Measurements from ENCODE around the gene KXD1. TPM values are rescaled to one million over a fixed set of nuclear protein-coding genes. Genes with fewer than 3 reads are reported as not detected.
A peak's percentile ranks its signal among the peaks of the same experiment; 100 is the strongest.

Gene KXD1
- total RNA-seq, 6 donors from 2014 or later: 69.6 to 333 (median 103) TPM

DNA sequence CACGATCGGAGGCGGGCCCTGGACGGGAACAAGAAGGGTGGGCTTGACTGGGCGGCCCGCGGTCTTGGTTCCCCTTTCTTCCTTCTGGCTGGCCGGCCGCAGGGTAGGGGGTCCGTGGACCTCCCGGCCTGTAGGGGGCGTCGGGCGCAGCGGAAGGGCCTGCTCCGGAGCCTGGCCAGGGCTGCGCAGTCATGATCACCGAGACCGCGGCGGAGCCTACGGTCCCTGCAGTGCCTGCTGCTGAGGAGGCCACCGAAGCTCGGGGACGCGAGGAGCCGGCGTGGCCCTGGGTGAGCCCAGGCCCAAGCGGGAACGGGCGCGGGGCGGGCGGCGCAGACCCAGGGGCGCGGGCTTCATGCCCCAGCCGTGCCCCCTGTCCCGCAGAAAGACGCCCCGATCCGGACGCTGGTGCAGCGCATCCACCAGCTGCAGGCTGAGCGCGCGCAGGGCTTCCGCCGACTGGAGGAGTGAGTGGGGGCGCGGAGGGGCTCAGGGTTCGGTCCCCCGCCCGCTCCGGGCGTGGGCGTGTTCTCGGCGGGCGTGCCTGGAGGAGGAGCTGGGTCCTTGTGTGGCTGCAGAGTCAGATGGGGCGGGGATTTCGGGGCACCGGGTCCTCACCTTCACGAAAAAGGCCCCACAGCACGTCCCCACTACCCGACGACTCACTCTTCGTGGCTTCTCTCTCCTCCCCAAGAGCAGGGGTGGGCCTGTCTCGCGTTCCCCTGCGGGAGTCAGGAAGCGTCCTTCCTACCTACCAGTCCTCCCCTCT is 31.1 kb downstream of the KXD1 start, which contains the start of gene REX1BD:
Gene REX1BD (plus strand): TSS at position 188 of the 769 bp plus-strand sequence. CDS start 4 bp downstream, at position 192.
- peak within 1 kb of the TSS; percentile 78 to 88 (median 84) for H3K27ac ChIP-seq
- ATAC-seq (ENCODE audit: low FRiP score in 2 of 2): peak; percentile 93 to 96
- H3K4me1 ChIP-seq: peaks cover 20 to 30% (median 24%) of the 10 kb centered on the region in 4 donors
- TF ChIP-seq, protein P1, sequence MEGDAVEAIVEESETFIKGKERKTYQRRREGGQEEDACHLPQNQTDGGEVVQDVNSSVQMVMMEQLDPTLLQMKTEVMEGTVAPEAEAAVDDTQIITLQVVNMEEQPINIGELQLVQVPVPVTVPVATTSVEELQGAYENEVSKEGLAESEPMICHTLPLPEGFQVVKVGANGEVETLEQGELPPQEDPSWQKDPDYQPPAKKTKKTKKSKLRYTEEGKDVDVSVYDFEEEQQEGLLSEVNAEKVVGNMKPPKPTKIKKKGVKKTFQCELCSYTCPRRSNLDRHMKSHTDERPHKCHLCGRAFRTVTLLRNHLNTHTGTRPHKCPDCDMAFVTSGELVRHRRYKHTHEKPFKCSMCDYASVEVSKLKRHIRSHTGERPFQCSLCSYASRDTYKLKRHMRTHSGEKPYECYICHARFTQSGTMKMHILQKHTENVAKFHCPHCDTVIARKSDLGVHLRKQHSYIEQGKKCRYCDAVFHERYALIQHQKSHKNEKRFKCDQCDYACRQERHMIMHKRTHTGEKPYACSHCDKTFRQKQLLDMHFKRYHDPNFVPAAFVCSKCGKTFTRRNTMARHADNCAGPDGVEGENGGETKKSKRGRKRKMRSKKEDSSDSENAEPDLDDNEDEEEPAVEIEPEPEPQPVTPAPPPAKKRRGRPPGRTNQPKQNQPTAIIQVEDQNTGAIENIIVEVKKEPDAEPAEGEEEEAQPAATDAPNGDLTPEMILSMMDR (IDR thresholded peaks at IDR 0.05): peak; percentile 74 to 95 (median 92)
- TF ChIP-seq POLR2AphosphoS5 (IDR thresholded peaks at IDR 0.05) (peak; percentile 38 to 43), EP300 (IDR thresholded peaks at IDR 0.05) (no peak), POLR2A (IDR thresholded peaks at IDR 0.05) (peak in 2 of 4 donors; percentile 25 to 67)
- peaks cover 0 to 15% (median 9%) of the 10 kb centered on the region in 4 donors for H3K36me3 ChIP-seq
- 0 to 5% methylated on average over 4 to 40 of the region's 72 CpGs for WGBS, 2 donors
- peak within 1 kb of the TSS; percentile 60 to 93 (median 86) for H3K4me3 ChIP-seq
- peak; percentile 82 to 95 for DNase-seq
- no peaks in the 10 kb centered on the region for H3K27me3 ChIP-seq
- H3K9me3 ChIP-seq: no peaks in the 10 kb centered on the region

DNA sequence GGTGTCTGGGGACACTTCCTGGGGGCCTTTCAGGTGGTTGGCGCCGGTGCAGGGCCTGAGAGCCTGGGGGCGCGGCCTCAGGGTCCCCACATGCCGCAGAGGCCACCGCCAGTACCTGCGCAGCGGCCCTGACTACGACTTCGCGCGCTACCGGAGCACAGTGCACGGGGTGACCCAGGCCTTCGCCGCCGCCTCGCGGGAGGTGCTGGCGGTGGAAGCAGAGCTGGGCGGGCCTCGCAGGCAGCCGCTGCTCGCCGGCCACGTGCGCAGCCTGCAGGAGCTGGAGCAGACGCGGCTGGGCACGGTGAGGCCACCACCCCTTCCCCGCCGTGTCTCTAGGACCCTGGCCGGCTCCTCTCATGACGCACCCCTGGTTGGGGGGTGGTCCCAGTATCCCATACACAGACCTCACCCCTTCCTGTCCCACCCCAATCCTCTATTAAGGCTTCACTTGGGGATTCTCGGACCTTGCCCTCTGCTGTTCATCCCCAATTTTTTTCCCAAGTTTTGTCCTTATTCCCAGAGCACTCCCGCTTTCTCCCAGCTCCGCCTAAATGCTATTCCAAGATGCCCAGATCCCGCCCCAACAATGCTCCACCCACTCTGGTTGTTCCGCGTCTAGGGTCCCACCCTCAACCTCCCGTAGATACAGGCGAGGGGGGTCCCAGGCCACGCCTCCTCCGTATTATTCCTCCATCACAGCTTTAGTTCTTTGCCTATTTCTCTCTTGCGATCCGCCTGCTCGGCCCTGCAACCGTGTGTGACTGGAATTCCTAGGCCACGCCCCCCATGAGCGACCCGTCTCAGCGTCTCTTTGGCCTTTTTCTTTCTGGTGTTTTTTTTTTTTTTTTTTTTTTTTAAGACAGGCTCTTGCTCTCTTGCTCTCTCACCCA is 32.0 kb downstream of the KXD1 start:
- TF ChIP-seq, protein P1 (IDR thresholded peaks at IDR 0.05): peak in 4 of 6 experiments; percentile 38 to 66 (median 57)
- TF ChIP-seq POLR2A (IDR thresholded peaks at IDR 0.05) (no peak), POLR2AphosphoS5 (IDR thresholded peaks at IDR 0.05) (peak in 1 of 2 donors; percentile 14)
- 23 to 35% methylated on average over 23 to 37 of the region's 52 CpGs for WGBS, 2 donors
- peaks cover 0 to 15% (median 9%) of the 10 kb centered on the region in 4 donors for H3K36me3 ChIP-seq
- H3K4me1 ChIP-seq: peaks cover 28 to 38% (median 32%) of the 10 kb centered on the region in 4 donors
- no peaks in the 10 kb centered on the region for H3K9me3 ChIP-seq
- H3K4me3 ChIP-seq: peak overlapping the region; percentile 60 to 93 (median 86)
- peak; percentile 65 to 94 for DNase-seq
- peak; percentile 76 to 86 for ATAC-seq (ENCODE audit: low FRiP score in 2 of 2)
- peak overlapping the region; percentile 78 to 88 (median 84) for H3K27ac ChIP-seq
- H3K27me3 ChIP-seq: no peaks in the 10 kb centered on the region

DNA sequence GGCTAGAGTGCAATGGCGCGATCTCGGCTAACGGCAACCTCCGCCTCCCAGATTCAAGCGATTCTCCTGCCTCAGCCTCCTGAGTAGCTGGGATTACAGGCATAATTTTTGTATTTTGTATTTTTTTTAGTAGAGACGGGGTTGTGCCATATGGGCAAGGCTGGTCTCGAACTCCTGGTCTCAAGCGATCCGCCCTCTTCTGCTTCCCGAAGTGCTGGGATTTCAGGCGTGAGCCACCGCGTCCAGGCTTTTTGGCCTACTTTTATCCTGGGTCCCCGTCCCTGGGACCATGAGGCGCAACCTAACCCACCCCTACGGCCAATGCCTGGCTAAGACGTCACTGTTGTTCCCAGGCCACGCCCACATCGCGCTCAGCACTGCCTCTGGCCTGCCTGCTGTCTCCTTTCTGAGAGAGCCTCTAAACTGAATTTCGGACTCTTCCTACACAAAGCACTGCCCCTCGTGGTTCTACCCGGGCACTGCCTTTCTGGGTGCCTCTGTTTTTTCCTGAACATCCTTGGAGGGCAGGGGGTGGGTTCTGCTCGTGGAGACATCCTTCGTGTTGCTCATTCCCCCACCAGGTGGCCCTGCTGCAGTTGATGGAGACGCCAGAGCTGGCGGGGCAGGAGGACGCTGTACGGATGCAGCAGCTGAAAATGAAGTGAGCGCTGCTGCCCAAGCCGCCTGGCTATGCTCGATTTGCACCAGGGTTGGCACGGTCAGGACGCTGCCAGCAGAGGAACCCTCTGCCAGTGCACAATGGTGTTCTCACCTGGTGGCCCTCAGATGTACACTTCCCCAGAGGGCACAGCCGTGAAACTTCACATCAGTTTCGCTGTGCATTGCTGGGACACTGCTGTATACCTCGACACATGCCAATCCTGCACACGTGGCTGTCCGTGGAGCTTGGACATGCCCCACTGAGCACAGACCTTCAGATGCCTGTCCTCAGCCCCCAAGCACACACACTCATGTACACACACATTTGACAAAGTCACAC is 32.9 kb downstream of the KXD1 start:
- TF ChIP-seq, protein P1 (IDR thresholded peaks at IDR 0.05): no peak
- TF ChIP-seq EP300 (IDR thresholded peaks at IDR 0.05): no peak
- no peak for TF ChIP-seq POLR2AphosphoS5 (IDR thresholded peaks at IDR 0.05)
- no peak for TF ChIP-seq POLR2A (IDR thresholded peaks at IDR 0.05)
- peak in 1 of 2 donors; percentile 46 for DNase-seq

More for the DNA sequence above, 32.9 kb downstream of the KXD1 start:
- Histone ChIP-seq H3K27ac (peak overlapping the region in 1 of 4 donors; percentile 87), H3K36me3 (peaks cover 0 to 15% (median 9%) of the 10 kb centered on the region in 4 donors), H3K4me1 (peaks cover 35 to 45% (median 38%) of the 10 kb centered on the region in 4 donors), H3K9me3 (no peaks in the 10 kb centered on the region), H3K27me3 (no peaks in the 10 kb centered on the region), H3K4me3 (no peak overlapping the region)
- no peak for ATAC-seq (ENCODE audit: low FRiP score in 2 of 2)
- WGBS, 2 donors: 77 to 82% methylated on average over 29 to 31 of the region's 40 CpGs
